Mesothelial cell of epicardium (in vitro differentiated cells): ENCODE data around the gene IGF1R. TPM values are rescaled to one million over a fixed set of nuclear protein-coding genes. Genes with fewer than 3 reads are reported as not detected.
A peak's percentile ranks its signal among the peaks of the same experiment; 100 is the strongest.

Experiments used
- DNase-seq, 2 experiments: peaks; one replicate each; pipeline ENCODE4 v3.0.0; 2021; ENCODE audit warnings: low spot score in 2 of 2; ENCODE audit not compliant: unreplicated experiment in 2 of 2
- H3K27ac Mint-ChIP-seq: 2 replicates; pipeline ENCODE4 v1.8.0; 2021; ENCODE audit warnings: mixed read lengths
- H3K27me3 Mint-ChIP-seq: 2 replicates; pipeline ENCODE4 v1.8.0; 2021; ENCODE audit warnings: low read depth, mixed read lengths
- H3K36me3 Mint-ChIP-seq: 2 replicates; pipeline ENCODE4 v1.8.0; 2021; ENCODE audit warnings: mixed read lengths
- H3K4me1 Mint-ChIP-seq: 2 replicates; pipeline ENCODE4 v1.8.0; 2021; ENCODE audit warnings: mixed read lengths
- H3K4me3 Mint-ChIP-seq: 2 replicates; pipeline ENCODE4 v1.8.0; 2021; ENCODE audit warnings: mild to moderate bottlenecking, moderate library complexity, mixed read lengths
- H3K9me3 Mint-ChIP-seq: 2 replicates; pipeline ENCODE4 v1.8.0; 2021; ENCODE audit warnings: mixed read lengths
- CTCF ChIP-seq: fragments of 200-600 bp; sonication (generic); IDR thresholded peaks from one replicate; pipeline ENCODE4 v1.5.0; 2021; ENCODE audit warnings: antibody characterized with exemption; ENCODE audit not compliant: unreplicated experiment
- total RNA-seq: library from RNA; stranded (reverse); gene quantifications from 3 replicates; pipeline ENCODE4 v1.2.1, GENCODE V29; 2021

IGF1R gene
- total RNA-seq, 1 donor from 2014 or later, result 113 TPM

- Mint-ChIP-seq H3K27ac (no peak overlapping the region), H3K9me3 (no peaks in the 10 kb centered on the region), H3K36me3 (no peaks in the 10 kb centered on the region), H3K27me3 (no peaks in the 10 kb centered on the region), H3K4me3 (no peak overlapping the region), H3K4me1 (peaks cover 28% of the 10 kb centered on the region)
- TF ChIP-seq CTCF, result no peak
- no peak for DNase-seq
Observed at GRCh38 chr15:98738689-98739401, 90.5 kb downstream of the IGF1R start.

GRCh38 chr15:98740295-98740694 lies 92.0 kb downstream of the IGF1R start:
- Mint-ChIP-seq H3K27ac (no peak overlapping the region), H3K4me3 (no peak overlapping the region), H3K4me1 (peaks cover 37% of the 10 kb centered on the region), H3K27me3 (no peaks in the 10 kb centered on the region), H3K9me3 (no peaks in the 10 kb centered on the region), H3K36me3 (no peaks in the 10 kb centered on the region)
- no peak for TF ChIP-seq CTCF
- no peak for DNase-seq

GRCh38 chr15:98740963-98741362 lies 92.6 kb downstream of the IGF1R start:
- Mint-ChIP-seq H3K4me1 (peaks cover 37% of the 10 kb centered on the region), H3K27ac (no peak overlapping the region), H3K9me3 (no peaks in the 10 kb centered on the region), H3K27me3 (no peaks in the 10 kb centered on the region), H3K4me3 (no peak overlapping the region), H3K36me3 (no peaks in the 10 kb centered on the region)
- DNase-seq, result no peak
- no peak for TF ChIP-seq CTCF

GRCh38 chr15:98743177-98743576 lies 94.8 kb downstream of the IGF1R start:
- no peaks in the 10 kb centered on the region for H3K36me3 Mint-ChIP-seq
- H3K27me3 Mint-ChIP-seq, result no peaks in the 10 kb centered on the region
- peaks cover 40% of the 10 kb centered on the region for H3K4me1 Mint-ChIP-seq
- TF ChIP-seq CTCF, result no peak
- H3K9me3 Mint-ChIP-seq, result no peaks in the 10 kb centered on the region
- H3K27ac Mint-ChIP-seq, result no peak overlapping the region
- H3K4me3 Mint-ChIP-seq, result no peak overlapping the region
- no peak for DNase-seq

- H3K27me3 Mint-ChIP-seq, result no peaks in the 10 kb centered on the region
- peak overlapping the region; percentile 41 for H3K27ac Mint-ChIP-seq
- no peaks in the 10 kb centered on the region for H3K36me3 Mint-ChIP-seq
Observed at GRCh38 chr15:98744506-98744905, 96.2 kb downstream of the IGF1R start.

More at GRCh38 chr15:98744506-98744905, 96.2 kb downstream of the IGF1R start:
- no peak for TF ChIP-seq CTCF
- Mint-ChIP-seq H3K4me1 (peaks cover 38% of the 10 kb centered on the region), H3K4me3 (no peak overlapping the region), H3K9me3 (no peaks in the 10 kb centered on the region)
- DNase-seq, result no peak
